ENCODE measurements around the gene FLOT2. TPM values are rescaled to one million over a fixed set of nuclear protein-coding genes. Genes with fewer than 3 reads are reported as not detected.

Gene FLOT2
- polyA plus RNA-seq, 1 donor (not counting 4 experiments of a cell fraction or from before 2014, with no cell fraction given): 67.2 TPM

DNA sequence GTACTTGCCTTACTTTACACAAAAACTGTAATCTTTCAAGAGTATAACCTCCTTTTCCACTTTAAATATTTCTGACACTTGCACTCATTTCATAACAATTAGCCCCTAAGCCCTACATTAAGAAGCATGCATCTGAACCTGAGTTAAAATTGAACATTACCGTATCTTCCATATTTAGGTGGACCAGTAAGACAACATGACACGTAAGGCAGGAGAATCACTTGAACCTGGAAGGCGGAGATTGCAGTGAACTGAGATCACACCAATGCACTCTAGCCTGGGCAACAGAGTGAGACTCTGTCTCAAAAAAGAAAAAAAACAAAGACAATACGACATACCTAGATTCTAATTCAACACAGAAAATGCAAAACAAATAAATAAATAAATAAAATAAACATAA is 46.8 kb upstream of the FLOT2 start:
- FAIRE-seq: no peak
- no peaks in the 10 kb centered on the region for H4K20me1 ChIP-seq (ENCODE audit: control insufficient read depth, extremely low read depth, insufficient read depth, low read length)

DNA sequence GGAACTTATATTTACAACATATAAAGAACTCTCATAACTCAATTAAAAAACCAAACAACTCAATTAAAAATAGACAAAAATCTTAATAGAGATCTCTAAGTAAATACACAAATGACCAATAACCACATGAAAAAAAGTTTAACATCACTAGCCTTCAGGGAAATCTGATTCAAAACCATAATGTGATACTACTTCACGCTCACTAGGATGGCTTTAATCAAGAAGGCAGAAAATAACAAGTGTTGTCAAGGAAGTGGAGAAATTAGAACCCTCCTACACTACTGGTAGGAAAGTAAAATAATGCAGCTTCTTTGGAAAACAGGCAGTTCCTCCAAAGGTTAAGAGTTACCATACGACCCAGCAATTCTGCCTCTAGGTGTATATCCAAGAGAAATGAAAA is 45.4 kb upstream of the FLOT2 start:
- Histone ChIP-seq H3K9me3 (ENCODE audit: control insufficient read depth, low read depth, low read length) (no peaks in the 10 kb centered on the region), H3K27ac (ENCODE audit: control insufficient read depth, insufficient read depth, low read length) (no peak overlapping the region), H3K9me1 (ENCODE audit: control insufficient read depth, extremely low read depth, insufficient read depth, low read length) (no peaks in the 10 kb centered on the region), H3K4me3 (ENCODE audit: control insufficient read depth in 2 of 3, extremely low read depth in 1 of 3, insufficient read depth in 2 of 3, low read depth in 1 of 3, low read length in 3 of 3) (no peak overlapping the region), H4K20me1 (ENCODE audit: control insufficient read depth, extremely low read depth, insufficient read depth, low read length) (peaks cover 4% of the 10 kb centered on the region), H3K79me2 (ENCODE audit: control insufficient read depth, insufficient read depth, low read length) (peaks cover 92% of the 10 kb centered on the region), H3K36me3 (ENCODE audit: control insufficient read depth in 2 of 2, extremely low read depth in 1 of 2, insufficient read depth in 2 of 2, low read length in 2 of 2) (peaks cover 9 to 11% of the 10 kb centered on the region in 2 experiments), H2AFZ (ENCODE audit: control insufficient read depth, low read length) (no peak overlapping the region), H3K4me1 (ENCODE audit: control insufficient read depth, extremely low read depth, insufficient read depth, low read length) (peaks cover 32% of the 10 kb centered on the region), H3K27me3 (ENCODE audit: control insufficient read depth, extremely low read depth, insufficient read depth, low read length) (no peaks in the 10 kb centered on the region), H3K4me2 (ENCODE audit: control insufficient read depth, extremely low read depth, insufficient read depth, low read depth, low read length) (no peak overlapping the region), H3K9ac (ENCODE audit: control insufficient read depth, extremely low read depth, insufficient read depth, low read length) (no peak overlapping the region)
- TF ChIP-seq, protein P1, sequence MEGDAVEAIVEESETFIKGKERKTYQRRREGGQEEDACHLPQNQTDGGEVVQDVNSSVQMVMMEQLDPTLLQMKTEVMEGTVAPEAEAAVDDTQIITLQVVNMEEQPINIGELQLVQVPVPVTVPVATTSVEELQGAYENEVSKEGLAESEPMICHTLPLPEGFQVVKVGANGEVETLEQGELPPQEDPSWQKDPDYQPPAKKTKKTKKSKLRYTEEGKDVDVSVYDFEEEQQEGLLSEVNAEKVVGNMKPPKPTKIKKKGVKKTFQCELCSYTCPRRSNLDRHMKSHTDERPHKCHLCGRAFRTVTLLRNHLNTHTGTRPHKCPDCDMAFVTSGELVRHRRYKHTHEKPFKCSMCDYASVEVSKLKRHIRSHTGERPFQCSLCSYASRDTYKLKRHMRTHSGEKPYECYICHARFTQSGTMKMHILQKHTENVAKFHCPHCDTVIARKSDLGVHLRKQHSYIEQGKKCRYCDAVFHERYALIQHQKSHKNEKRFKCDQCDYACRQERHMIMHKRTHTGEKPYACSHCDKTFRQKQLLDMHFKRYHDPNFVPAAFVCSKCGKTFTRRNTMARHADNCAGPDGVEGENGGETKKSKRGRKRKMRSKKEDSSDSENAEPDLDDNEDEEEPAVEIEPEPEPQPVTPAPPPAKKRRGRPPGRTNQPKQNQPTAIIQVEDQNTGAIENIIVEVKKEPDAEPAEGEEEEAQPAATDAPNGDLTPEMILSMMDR (optimal IDR thresholded peaks at IDR 0.05 in 1 of 3, IDR thresholded peaks at IDR 0.05 in 1 of 3, conservative IDR thresholded peaks at IDR 0.05 in 1 of 3; ENCODE audit: extremely low read depth in 1 of 3, insufficient read depth in 2 of 3, low read length in 3 of 3): no peak
- TF ChIP-seq EZH2 (IDR thresholded peaks at IDR 0.05; ENCODE audit: low read length): no peak
- FAIRE-seq (no peak), DNase-seq (ENCODE audit: low read depth, low spot score) (no peak)
- dilution Hi-C loops (cut with MboI; ENCODE audit: extremely low pct_ligation_motif_present, low sequenced_read_pairs): no loop called here

More for the DNA sequence above, 46.8 kb upstream of the FLOT2 start:
- H3K9me1 ChIP-seq (ENCODE audit: control insufficient read depth, extremely low read depth, insufficient read depth, low read length): no peaks in the 10 kb centered on the region
- no peak overlapping the region for H2AFZ ChIP-seq (ENCODE audit: control insufficient read depth, low read length)
- H3K27me3 ChIP-seq (ENCODE audit: control insufficient read depth, extremely low read depth, insufficient read depth, low read length): no peaks in the 10 kb centered on the region
- H3K27ac ChIP-seq (ENCODE audit: control insufficient read depth, insufficient read depth, low read length): no peak overlapping the region
- H3K79me2 ChIP-seq (ENCODE audit: control insufficient read depth, insufficient read depth, low read length): peaks cover 95% of the 10 kb centered on the region
- dilution Hi-C loops (cut with MboI; ENCODE audit: extremely low pct_ligation_motif_present, low sequenced_read_pairs): no loop called here
- no peak for TF ChIP-seq EZH2 (IDR thresholded peaks at IDR 0.05; ENCODE audit: low read length)
- TF ChIP-seq, protein P1 (optimal IDR thresholded peaks at IDR 0.05 in 1 of 3, IDR thresholded peaks at IDR 0.05 in 1 of 3, conservative IDR thresholded peaks at IDR 0.05 in 1 of 3; ENCODE audit: extremely low read depth in 1 of 3, insufficient read depth in 2 of 3, low read length in 3 of 3): no peak
- no peak overlapping the region for H3K4me2 ChIP-seq (ENCODE audit: control insufficient read depth, extremely low read depth, insufficient read depth, low read depth, low read length)
- H3K4me3 ChIP-seq (ENCODE audit: control insufficient read depth in 2 of 3, extremely low read depth in 1 of 3, insufficient read depth in 2 of 3, low read depth in 1 of 3, low read length in 3 of 3): no peak overlapping the region
- H3K9ac ChIP-seq (ENCODE audit: control insufficient read depth, extremely low read depth, insufficient read depth, low read length): no peak overlapping the region
- peaks cover 6 to 11% of the 10 kb centered on the region in 2 experiments for H3K36me3 ChIP-seq (ENCODE audit: control insufficient read depth in 2 of 2, extremely low read depth in 1 of 2, insufficient read depth in 2 of 2, low read length in 2 of 2)
- H3K4me1 ChIP-seq (ENCODE audit: control insufficient read depth, extremely low read depth, insufficient read depth, low read length): peaks cover 40% of the 10 kb centered on the region
- no peaks in the 10 kb centered on the region for H3K9me3 ChIP-seq (ENCODE audit: control insufficient read depth, low read depth, low read length)
- no peak for DNase-seq (ENCODE audit: low read depth, low spot score)

All from keratinocyte (primary cell).